ENCODE results near the gene GNG3.

DNA sequence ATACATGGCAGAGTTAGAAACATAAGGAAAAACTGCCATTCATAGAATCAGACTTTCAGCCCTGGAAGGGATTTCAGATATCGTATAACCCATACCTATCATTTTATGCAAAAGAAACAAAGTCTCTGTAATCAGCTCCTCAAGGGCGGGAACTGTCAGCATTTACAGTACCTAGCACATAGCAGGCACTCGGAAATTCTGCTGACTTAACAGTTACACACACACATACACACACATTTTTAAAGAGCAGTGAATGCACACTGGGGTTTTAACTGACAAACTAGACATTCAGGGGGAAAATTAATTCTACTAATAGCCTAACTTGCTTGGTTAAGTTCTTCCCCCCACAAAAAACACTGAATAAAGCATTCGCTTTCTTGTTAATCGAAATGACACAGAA, 8.7 kb downstream of the GNG3 start:
- no peak for TF ChIP-seq EZH2 (IDR thresholded peaks at IDR 0.05; ENCODE audit: borderline replicate concordance)
- TF ChIP-seq CTCF (IDR thresholded peaks at IDR 0.05; ENCODE audit: poor library complexity): no peak
